ENCODE data around the gene VAV3.

VAV3 gene

DNA sequence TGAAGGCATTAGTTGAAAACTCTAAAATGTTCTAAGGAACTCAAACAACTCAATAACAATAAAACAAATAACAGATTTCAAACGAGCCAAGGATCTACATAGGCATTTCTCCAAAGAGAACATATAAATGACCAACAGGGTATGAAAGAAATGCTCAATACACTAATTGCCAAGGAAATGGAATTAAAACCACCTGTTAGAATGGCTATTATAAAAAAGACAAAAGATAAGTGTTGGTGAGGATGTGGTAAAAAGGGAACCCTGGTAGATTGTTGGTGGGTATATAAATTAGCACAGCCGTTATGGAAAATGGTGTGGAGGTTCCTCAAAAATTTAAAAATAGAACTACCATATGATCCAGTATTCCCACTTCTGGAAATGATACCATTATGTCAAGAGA lies 9.1 kb upstream of the VAV3 start:
- no peak for DNase-seq (ENCODE audit: low spot score)

DNA sequence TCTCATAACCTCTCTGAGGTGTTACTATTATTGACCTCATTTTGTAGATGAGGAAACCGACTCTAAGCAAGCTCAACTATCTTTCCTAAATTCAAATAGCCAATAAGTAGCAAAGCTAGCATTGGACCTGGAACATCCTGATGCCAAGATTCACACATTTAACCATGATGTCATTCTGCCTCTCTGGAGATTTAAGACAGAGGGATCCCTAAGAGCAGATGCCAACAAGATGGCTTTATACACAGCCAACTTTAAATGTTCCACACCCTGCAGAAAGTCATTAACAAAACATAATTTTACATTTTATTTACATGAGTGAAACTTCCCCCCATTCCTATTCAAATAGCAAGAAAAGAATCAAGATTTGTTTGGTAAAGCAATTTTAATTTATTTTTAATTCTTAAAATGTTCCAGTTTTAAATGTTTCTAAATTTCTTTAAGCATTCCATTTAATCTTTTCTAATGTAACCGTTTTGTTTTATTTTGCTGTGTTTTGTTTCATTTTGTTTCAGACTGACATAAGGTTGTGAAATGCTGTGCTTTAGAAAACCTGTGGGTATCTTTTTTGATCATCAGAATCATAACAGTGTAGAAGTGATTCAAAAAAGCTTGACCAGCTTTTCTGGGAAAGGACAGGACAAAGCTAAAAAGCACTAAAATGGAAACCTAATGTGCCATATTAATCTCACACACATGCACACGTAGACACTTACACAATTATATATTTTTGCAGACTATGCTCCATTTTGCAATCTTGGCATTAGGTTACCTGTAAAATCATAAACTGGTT lies 7.6 kb upstream of the VAV3 start:
- no peak for DNase-seq (ENCODE audit: low spot score)

GRCh38 chr1:107966550-107966949 lies 1.6 kb upstream of the VAV3 start:
- DNase-seq (ENCODE audit: low spot score), result no peak

- no peak for DNase-seq (ENCODE audit: low spot score)
Observed at GRCh38 chr1:107964336-107965109, 457 bp downstream of the VAV3 start.

DNA sequence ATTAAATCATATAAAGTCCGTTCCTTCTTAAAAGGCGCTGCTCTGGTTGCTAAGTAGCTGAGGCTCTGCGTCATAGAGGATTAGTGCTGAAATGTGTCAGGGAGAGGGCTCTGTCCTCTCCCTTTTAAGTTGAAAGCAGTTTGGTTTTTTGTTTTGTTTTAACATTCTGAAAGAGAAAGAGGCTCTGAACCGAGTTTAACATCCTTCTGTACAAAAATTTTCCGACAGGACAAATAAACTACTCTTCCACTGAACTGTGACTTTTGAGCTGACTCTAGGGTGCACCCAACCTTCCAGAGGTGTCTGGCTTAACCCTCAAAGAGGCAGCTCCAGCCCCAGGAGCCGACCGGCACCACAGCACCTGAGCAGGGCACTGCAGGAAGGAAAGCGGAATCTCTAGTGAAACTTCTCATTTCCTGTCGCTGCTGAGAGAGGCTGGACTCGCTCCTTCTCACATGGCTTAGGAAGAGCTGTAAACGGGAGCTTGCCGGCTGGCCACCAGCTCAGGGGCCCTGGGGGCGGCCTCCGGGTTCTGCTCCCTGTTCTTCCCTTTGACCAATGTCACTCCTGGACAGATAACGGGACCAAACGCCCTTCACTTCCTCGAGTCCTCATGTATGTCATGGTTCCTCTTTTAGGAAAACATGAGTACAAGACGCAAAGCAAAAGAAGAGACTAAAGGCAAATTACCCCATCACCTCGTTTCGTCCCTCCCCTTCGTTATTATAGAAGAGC lies 1.2 kb downstream of the VAV3 start:
- no peak for DNase-seq (ENCODE audit: low spot score)

- no peak for DNase-seq (ENCODE audit: low spot score)
Observed at GRCh38 chr1:107963008-107963407, 2.0 kb downstream of the VAV3 start.

DNA sequence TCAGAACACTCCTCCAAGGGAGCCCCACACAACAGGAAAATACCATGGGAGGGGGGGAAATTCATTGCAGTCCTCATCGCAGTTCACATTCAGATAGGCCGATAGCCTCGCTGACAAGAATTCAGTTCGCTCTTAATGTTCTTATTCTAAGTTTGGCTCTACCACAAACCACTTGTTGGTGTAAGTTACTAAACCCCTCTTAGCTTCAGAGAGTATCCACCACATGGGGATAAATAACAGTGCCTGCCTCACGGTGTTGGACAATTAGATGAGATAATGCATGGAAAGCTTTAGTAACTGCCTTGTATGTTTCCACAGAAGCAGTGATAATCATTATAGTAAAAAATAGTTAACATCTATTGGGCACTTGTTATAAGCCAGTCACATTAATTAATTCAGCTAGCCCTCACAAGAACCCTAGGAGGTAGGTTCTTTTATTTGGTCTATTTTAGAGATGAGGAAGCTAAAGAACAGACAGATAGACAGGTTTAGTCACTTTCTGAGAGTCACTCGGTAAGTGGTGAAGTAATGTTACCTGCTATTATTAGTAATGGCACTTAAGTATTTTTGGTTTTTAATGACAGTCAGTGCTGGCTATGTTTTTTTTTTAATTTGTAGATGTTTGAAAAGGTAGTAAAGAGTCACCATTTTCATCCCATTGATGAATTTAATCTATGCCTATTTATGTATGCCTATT lies 10.1 kb downstream of the VAV3 start:
- DNase-seq (ENCODE audit: low spot score), result no peak

DNA sequence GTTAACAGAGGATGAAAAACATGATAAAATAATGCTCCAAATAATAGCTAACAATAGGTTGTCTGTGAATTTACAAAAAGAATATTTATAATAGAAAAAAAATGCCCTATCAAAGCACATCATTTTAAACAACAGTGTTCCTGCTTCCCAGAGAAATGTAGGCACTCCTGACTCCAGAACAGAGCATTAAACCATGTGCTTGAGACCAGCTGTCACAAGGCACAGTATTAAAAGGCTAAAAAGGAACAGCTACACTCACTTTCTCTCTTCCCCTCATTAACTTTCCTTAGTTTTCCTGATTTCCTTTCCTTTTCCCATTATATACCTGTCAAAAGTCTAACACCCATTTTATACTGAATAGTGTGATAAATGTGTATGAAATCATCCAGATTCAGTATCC lies 10.9 kb downstream of the VAV3 start:
- DNase-seq (ENCODE audit: low spot score), result no peak

DNA sequence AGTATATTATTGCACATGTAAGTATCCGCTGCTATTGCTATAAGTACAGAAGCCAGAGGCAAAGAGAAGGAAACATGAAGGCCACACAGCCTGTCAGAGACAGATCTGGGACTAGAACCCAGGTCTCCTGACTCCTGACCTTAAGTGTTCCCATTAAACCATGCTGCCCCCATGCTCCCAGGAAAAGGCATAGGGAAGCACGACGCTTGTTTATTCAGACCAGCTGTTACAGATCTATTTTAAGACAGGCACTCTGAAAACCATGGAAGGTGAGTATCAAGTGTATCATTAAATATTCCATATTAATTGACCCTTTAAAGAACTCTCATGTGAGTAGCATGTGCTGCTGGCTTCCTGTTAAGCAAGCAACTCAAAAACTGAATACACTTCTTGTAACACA lies 11.4 kb downstream of the VAV3 start:
- no peak for DNase-seq (ENCODE audit: low spot score)

DNA sequence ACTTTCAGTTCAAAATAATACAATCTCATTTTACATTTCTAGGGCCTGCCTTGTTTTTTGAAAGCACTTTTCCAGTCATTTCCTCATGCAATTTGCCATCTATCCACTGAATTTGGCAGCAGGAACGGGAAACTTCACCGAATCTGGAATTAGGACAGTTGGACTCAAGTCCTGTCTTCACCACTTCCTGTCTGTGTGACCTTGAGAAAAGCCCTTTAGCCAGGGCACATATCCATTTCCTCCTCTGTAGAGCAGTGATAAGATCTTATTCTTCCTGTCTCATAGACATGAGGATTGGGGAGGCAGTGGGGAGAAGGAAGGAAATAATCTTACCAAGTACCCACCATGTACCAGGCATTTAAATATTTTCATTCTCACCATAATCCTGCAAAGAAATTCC lies 12.0 kb downstream of the VAV3 start:
- no peak for DNase-seq (ENCODE audit: low spot score)

DNA sequence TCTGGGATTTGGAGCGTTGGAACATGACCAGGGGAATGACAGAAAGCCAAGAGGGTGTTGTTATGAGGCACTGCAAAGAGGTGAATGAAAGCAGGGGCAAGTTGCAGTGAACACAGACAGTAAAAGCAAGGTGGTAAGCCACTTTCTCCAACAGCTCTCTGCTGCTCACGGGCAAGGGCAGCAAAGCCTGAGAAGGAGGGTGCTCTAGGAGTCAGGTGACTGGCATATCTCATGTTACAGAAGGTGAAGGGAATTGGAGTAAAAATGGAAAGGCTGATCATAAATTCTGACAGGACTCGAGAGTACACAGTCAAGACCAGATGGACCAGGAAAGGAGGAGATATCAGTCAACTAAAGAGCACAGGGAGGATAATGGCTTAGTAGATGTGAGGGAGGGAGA lies 14.5 kb downstream of the VAV3 start:
- no peak for DNase-seq (ENCODE audit: low spot score)

DNA sequence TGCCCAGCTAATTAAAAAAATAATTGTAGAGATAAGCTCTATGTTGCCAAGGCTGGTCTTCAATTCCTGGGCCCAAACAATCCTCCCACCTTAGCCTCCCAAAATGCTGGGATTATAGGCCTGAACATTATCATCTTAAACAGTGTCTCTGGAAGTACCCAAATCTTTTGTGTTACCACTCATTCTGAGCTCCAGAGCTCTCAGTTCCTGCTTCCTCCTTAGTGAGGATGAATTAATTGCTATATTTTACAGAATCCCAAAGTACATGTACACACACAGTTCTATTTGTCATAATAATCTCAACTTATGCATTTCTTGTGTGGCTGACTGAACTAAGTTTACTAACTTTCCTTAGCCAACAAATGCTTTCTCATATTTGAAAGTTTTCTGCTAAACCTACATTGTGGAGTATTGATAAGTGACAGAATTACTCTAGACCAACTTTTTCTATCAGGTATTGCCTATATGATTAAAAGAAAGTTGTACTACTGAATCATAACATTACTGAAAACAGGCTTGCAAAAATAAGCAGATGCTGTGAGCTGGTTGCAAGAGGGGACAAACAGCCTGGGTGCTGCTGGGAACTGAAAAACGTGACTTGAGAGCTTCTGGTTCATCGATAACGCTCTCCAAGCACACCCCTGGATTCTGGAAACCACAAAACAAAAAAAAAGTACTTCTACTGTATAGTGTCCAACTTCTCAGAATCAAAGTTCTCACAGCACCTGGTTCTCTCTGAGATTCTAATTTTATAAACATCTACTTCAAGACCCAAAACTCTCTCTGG lies 15.3 kb downstream of the VAV3 start:
- DNase-seq (ENCODE audit: low spot score), result no peak

DNA sequence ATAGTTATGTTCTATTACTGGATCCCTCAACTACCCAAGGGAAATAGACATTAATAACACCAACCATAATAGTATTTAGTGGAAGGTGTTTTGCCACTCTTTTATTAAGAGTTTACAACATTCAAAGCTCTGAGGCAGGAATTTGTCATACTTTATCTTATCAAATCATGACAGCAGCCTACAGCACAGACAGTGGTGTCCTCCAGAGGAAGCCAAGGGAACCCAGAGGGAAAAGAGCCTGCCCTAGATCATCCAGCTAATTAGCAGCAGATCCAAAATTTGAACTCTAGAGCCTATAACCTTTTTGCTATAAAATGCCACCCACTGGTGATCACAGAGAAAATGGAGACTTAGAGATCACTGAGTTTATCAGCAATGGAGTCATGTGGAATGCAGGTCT lies 18.2 kb downstream of the VAV3 start:
- no peak for DNase-seq (ENCODE audit: low spot score)

- no peak for DNase-seq (ENCODE audit: low spot score)
Observed at GRCh38 chr1:107943694-107944093, 21.3 kb downstream of the VAV3 start.

DNA sequence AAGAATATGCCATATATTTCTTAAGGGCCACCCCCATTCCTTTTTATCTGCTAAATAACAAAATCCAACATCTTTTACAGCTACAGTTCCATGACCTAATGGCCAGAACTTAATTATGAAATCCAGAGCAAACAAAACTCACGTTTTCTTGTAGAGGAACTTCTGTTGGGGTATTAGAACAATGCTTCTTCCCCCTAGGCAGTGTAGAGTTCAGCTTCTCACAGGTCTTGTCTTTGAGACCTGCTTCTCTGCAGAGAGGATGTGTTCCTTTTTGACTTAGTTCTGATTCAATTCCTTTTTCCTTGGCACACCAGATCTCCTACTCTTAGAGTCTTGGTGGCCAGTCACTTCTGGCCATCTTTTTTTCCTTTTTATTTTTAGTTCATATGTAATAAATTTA lies 22.2 kb downstream of the VAV3 start:
- no peak for DNase-seq (ENCODE audit: low spot score)

- no peak for DNase-seq (ENCODE audit: low spot score)
Observed at GRCh38 chr1:107941531-107941930, 23.4 kb downstream of the VAV3 start.

GRCh38 chr1:107941123-107941522 lies 23.9 kb downstream of the VAV3 start:
- DNase-seq (ENCODE audit: low spot score), result no peak

- DNase-seq (ENCODE audit: low spot score), result no peak
Observed at GRCh38 chr1:107940701-107941100, 24.3 kb downstream of the VAV3 start.

GRCh38 chr1:107940017-107940577 lies 24.9 kb downstream of the VAV3 start:
- peak; percentile 27 for DNase-seq (ENCODE audit: low spot score)

DNA sequence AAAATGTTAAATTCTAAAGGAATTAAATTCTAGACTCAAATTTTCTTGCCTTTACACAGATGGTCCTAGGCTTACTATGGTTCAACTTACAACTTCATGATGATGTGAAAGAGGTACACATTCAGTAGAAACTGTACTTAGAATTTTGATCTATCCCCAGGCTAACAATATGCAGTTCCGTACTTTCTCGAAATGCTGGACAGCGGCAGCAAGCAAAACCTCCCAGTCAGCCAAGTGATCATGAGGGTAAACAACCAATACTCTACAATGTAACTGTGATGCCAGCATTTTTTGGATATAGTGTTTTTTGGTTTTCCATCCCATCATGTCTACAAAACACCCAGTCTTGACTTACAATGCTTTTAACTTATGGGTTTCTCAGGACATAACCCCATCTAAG lies 25.7 kb downstream of the VAV3 start:
- DNase-seq (ENCODE audit: low spot score), result no peak
